Neural cell (in vitro differentiated cells): ENCODE measurements around the gene INTS11. TPM values are rescaled to one million over a fixed set of nuclear protein-coding genes. Genes with fewer than 3 reads are reported as not detected.
A peak's percentile ranks its signal among the peaks of the same experiment; 100 is the strongest.

ENCODE experiments used
- H2AFZ ChIP-seq: fragments of 200-600, 300-800 bp; sonication (generic), shearing (Covaris generic); 2 replicates; pipeline ENCODE4 v1.6.0; 2014; ENCODE audit warnings: low read depth, mild to moderate bottlenecking, antibody characterized with exemption, low read length, moderate library complexity
- H3F3A ChIP-seq: fragments of 200-600 bp; shearing (Covaris generic); 2 replicates; pipeline ENCODE4 v1.6.1; 2016; ENCODE audit warnings: mild to moderate bottlenecking, moderate library complexity, mixed read lengths, antibody characterized with exemption, low read length; ENCODE audit not compliant: insufficient read depth, poor library complexity, severe bottlenecking
- H3K27ac ChIP-seq: fragments of 200-600, 300-800 bp; sonication (generic), shearing (Covaris generic); 2 replicates; pipeline ENCODE4 v1.5.1; 2014; ENCODE audit warnings: mild to moderate bottlenecking, low read length, moderate library complexity
- H3K27me3 ChIP-seq: fragments of 300-800, 200-600 bp; sonication (generic), shearing (Covaris generic); 2 replicates; pipeline ENCODE4 v1.6.0; 2014; ENCODE audit warnings: mild to moderate bottlenecking, low read depth, low read length, moderate library complexity; ENCODE audit not compliant: insufficient read depth
- H3K36me3 ChIP-seq: fragments of 300-800, 200-600 bp; sonication (generic), shearing (Covaris generic); 2 replicates; pipeline ENCODE4 v1.5.1; 2014; ENCODE audit warnings: mild to moderate bottlenecking, antibody characterized with exemption, low read length, moderate library complexity; ENCODE audit not compliant: insufficient read depth
- H3K4me2 ChIP-seq: fragments of 300-800, 200-600 bp; sonication (generic), shearing (Covaris generic); 2 replicates; pipeline ENCODE4 v1.6.0; 2014; ENCODE audit warnings: mild to moderate bottlenecking, low read length
- H3K4me3 ChIP-seq: fragments of 300-800, 200-600 bp; sonication (generic), shearing (Covaris generic); 2 replicates; pipeline ENCODE4 v1.5.1; 2014; ENCODE audit warnings: mild to moderate bottlenecking, low read length, moderate library complexity
- H3K79me2 ChIP-seq: fragments of 200-600 bp; shearing (Covaris generic); replicated peaks from 2 replicates; pipeline ENCODE4 v1.6.0; 2014; ENCODE audit warnings: mild to moderate bottlenecking, low read length, moderate library complexity; ENCODE audit not compliant: insufficient read depth
- H3K9ac ChIP-seq: fragments of 300-800, 200-600 bp; sonication (generic), shearing (Covaris generic); 2 replicates; pipeline ENCODE4 v1.6.1; 2016; ENCODE audit warnings: mild to moderate bottlenecking, low read length, mixed read lengths
- H3K9me2 ChIP-seq: fragments of 200-600 bp; shearing (Covaris generic); 2 replicates; pipeline ENCODE4 v1.6.1; 2016; ENCODE audit warnings: mild to moderate bottlenecking, low read length, mixed read lengths; ENCODE audit not compliant: insufficient read depth
- H3K9me3 ChIP-seq: fragments of 200-600, 300-800 bp; sonication (generic), shearing (Covaris generic); 2 replicates; pipeline ENCODE4 v1.6.1; 2016; ENCODE audit warnings: mild to moderate bottlenecking, mixed run types, low read length, moderate library complexity, mixed read lengths
- H4K20me1 ChIP-seq: fragments of 200-600 bp; shearing (Covaris generic); 2 replicates; pipeline ENCODE4 v1.6.1; 2016; ENCODE audit warnings: mild to moderate bottlenecking, mixed run types; ENCODE audit not compliant: insufficient read depth
- CTCF ChIP-seq: fragments of 450-650 bp; IDR thresholded peaks from 2 replicates; pipeline ENCODE4 v1.5.1; 2014; ENCODE audit warnings: antibody characterized with exemption, mild to moderate bottlenecking, moderate library complexity; ENCODE audit not compliant: poor library complexity, severe bottlenecking
- EP300 ChIP-seq: fragments of 450-650 bp; conservative IDR thresholded peaks from 2 replicates; pipeline ENCODE4 v1.6.1; 2014; ENCODE audit warnings: antibody characterized with exemption, mild to moderate bottlenecking, moderate library complexity; ENCODE audit not compliant: poor library complexity, severe bottlenecking
- EZH2 ChIP-seq: fragments of 200-600, 300-800 bp; shearing (Covaris generic), sonication (generic); IDR thresholded peaks from 2 replicates; pipeline ENCODE4 v1.6.1; 2014; ENCODE audit warnings: antibody characterized with exemption, low read length, borderline replicate concordance, mild to moderate bottlenecking; ENCODE audit not compliant: insufficient read depth, poor library complexity, severe bottlenecking
- MXI1 ChIP-seq: fragments of 450-650 bp; conservative IDR thresholded peaks from 2 replicates; pipeline ENCODE4 v1.6.1; 2014; ENCODE audit warnings: antibody characterized with exemption, mild to moderate bottlenecking; ENCODE audit not compliant: poor library complexity, severe bottlenecking
- POLR2AphosphoS5 ChIP-seq: IDR thresholded peaks from 2 replicates; pipeline ENCODE4 v1.6.1; 2012
- RAD21 ChIP-seq: fragments of 450-650 bp; conservative IDR thresholded peaks from 2 replicates; pipeline ENCODE4 v1.6.1; 2014; ENCODE audit warnings: antibody characterized with exemption, mild to moderate bottlenecking, moderate library complexity
- REST ChIP-seq: IDR thresholded peaks from 2 replicates; pipeline ENCODE4 v1.6.1; 2012; ENCODE audit warnings: borderline replicate concordance
- SMC3 ChIP-seq: fragments of 450-650 bp; conservative IDR thresholded peaks from 2 replicates; pipeline ENCODE4 v1.6.1; 2014; ENCODE audit warnings: antibody characterized with exemption, mild to moderate bottlenecking, moderate library complexity; ENCODE audit not compliant: poor library complexity
- TAF1 ChIP-seq: IDR thresholded peaks from 2 replicates; pipeline ENCODE4 v1.6.1; 2012; ENCODE audit warnings: low read depth
- polyA plus RNA-seq: library from polyadenylated mRNA; depleted of rRNA; stranded (reverse); fragments of >200 nt; gene quantifications from 2 replicates; pipeline ENCODE4 v1.2.3, GENCODE V29; 2014

INTS11 gene
- polyA plus RNA-seq, 1 donor from 2014 or later = 131 TPM

- TF ChIP-seq EP300 = no peak
- TF ChIP-seq TAF1 = no peak
- TF ChIP-seq SMC3 = no peak
- TF ChIP-seq MXI1 = no peak
- no peak for TF ChIP-seq CTCF
- no peak for TF ChIP-seq POLR2AphosphoS5
- no peak for TF ChIP-seq EZH2
- TF ChIP-seq RAD21 = no peak
- TF ChIP-seq REST = no peak
- H3K9ac ChIP-seq = no peak overlapping the region
Measured at GRCh38 chr1:1310109-1310385, 14.4 kb downstream of the INTS11 start.

GRCh38 chr1:1309251-1310108 lies 15.0 kb downstream of the INTS11 start:
- Histone ChIP-seq H3K27me3 (no peaks in the 10 kb centered on the region), H3K27ac (no peak overlapping the region), H3K9me3 (no peaks in the 10 kb centered on the region), H2AFZ (no peak overlapping the region), H3K36me3 (no peaks in the 10 kb centered on the region), H3K4me2 (peak overlapping the region; percentile 30), H3F3A (no peaks in the 10 kb centered on the region), H4K20me1 (no peaks in the 10 kb centered on the region), H3K79me2 (peaks cover 30% of the 10 kb centered on the region), H3K4me3 (peak overlapping the region; percentile 92), H3K9ac (peak overlapping the region; percentile 79), H3K9me2 (no peaks in the 10 kb centered on the region)
- TF ChIP-seq EZH2 = no peak
- no peak for TF ChIP-seq EP300
- no peak for TF ChIP-seq TAF1
- TF ChIP-seq POLR2AphosphoS5 = no peak
- no peak for TF ChIP-seq CTCF
- TF ChIP-seq MXI1 = no peak
- TF ChIP-seq RAD21 = no peak
- no peak for TF ChIP-seq SMC3
- TF ChIP-seq REST = no peak

More at GRCh38 chr1:1310109-1310385, 14.4 kb downstream of the INTS11 start:
- no peaks in the 10 kb centered on the region for H3K36me3 ChIP-seq
- H3K27me3 ChIP-seq = no peaks in the 10 kb centered on the region
- H3K4me3 ChIP-seq = peak overlapping the region; percentile 92
- H3F3A ChIP-seq = no peaks in the 10 kb centered on the region
- no peak overlapping the region for H2AFZ ChIP-seq
- no peak overlapping the region for H3K27ac ChIP-seq
- no peaks in the 10 kb centered on the region for H3K9me2 ChIP-seq
- no peak overlapping the region for H3K4me2 ChIP-seq
- H3K9me3 ChIP-seq = no peaks in the 10 kb centered on the region
- H4K20me1 ChIP-seq = no peaks in the 10 kb centered on the region
- H3K79me2 ChIP-seq = peaks cover 24% of the 10 kb centered on the region
